HepG2 (cell line): Measurements from ENCODE around the gene TMEM240. TPM values are rescaled to one million over a fixed set of nuclear protein-coding genes. Genes with fewer than 3 reads are reported as not detected.

Source experiments
- ARHGAP35 ChIP-seq: sonication (generic); formaldehyde crosslinking; IDR thresholded peaks from 2 replicates; pipeline ENCODE4 v1.9.0; 2022; ENCODE audit warnings: mild to moderate bottlenecking, inconsistent platforms, moderate library complexity, missing genetic modification reagents, borderline replicate concordance
- CERS6 ChIP-seq: sonication (generic); formaldehyde crosslinking; IDR thresholded peaks from 2 replicates; pipeline ENCODE4 v1.5.0; 2020; ENCODE audit warnings: missing genetic modification reagents
- FOXC1 ChIP-seq: sonication (generic); formaldehyde crosslinking; IDR thresholded peaks from 2 replicates; pipeline ENCODE4 v1.8.0; 2022; ENCODE audit warnings: mild to moderate bottlenecking, missing genetic modification reagents, borderline replicate concordance
- JUN ChIP-seq: sonication (generic); formaldehyde crosslinking; IDR thresholded peaks from 2 replicates; pipeline ENCODE4 v1.4.0; 2020; ENCODE audit warnings: mild to moderate bottlenecking, missing genetic modification reagents
- MZF1 ChIP-seq: sonication (generic); formaldehyde crosslinking; IDR thresholded peaks from 2 replicates; pipeline ENCODE4 v1.8.1; 2023; ENCODE audit warnings: mild to moderate bottlenecking, missing genetic modification reagents, borderline replicate concordance
- NKX3-1 ChIP-seq: sonication (generic); formaldehyde crosslinking; IDR thresholded peaks from 2 replicates; pipeline ENCODE4 v1.5.0; 2020; ENCODE audit warnings: missing genetic modification reagents
- PCBP1 ChIP-seq: fragments of 200-400 bp; formaldehyde crosslinking; IDR thresholded peaks from 2 replicates; pipeline ENCODE4 v1.6.1; 2017; ENCODE audit warnings: mild to moderate bottlenecking, low read depth, low read length, borderline replicate concordance
- RCOR2 ChIP-seq: IDR thresholded peaks from 2 replicates; pipeline ENCODE4 v1.6.1; 2016; ENCODE audit warnings: missing biosample characterization, missing genetic modification reagents
- SALL1 ChIP-seq: sonication (generic); formaldehyde crosslinking; IDR thresholded peaks from 2 replicates; pipeline ENCODE4 v1.8.0; 2022; ENCODE audit warnings: mild to moderate bottlenecking, missing genetic modification reagents
- SMAD3 ChIP-seq: sonication (generic); formaldehyde crosslinking; IDR thresholded peaks from 2 replicates; pipeline ENCODE4 v1.4.0; 2020; ENCODE audit warnings: missing genetic modification reagents
- TAF15 ChIP-seq: fragments of 200-400 bp; formaldehyde crosslinking; IDR thresholded peaks from one replicate; pipeline ENCODE4 v1.6.1; 2018; ENCODE audit warnings: mild to moderate bottlenecking, low read depth, low read length; ENCODE audit not compliant: poor library complexity, severe bottlenecking
- THRA ChIP-seq: sonication (generic); formaldehyde crosslinking; IDR thresholded peaks from 2 replicates; pipeline ENCODE4 v1.4.0; 2020; ENCODE audit warnings: missing genetic modification reagents, borderline replicate concordance
- TP53 ChIP-seq: sonication (generic); formaldehyde crosslinking; conservative IDR thresholded peaks from 2 replicates; pipeline ENCODE4 v1.4.0; 2020; ENCODE audit warnings: missing genetic modification reagents
- ZBTB43 ChIP-seq: sonication (generic); formaldehyde crosslinking; conservative IDR thresholded peaks from 2 replicates; pipeline ENCODE4 v1.4.0; 2020; ENCODE audit warnings: missing genetic modification reagents
- ZNF263 ChIP-seq: sonication (generic); formaldehyde crosslinking; IDR thresholded peaks from 2 replicates; pipeline ENCODE4 v1.4.0; 2020; ENCODE audit warnings: missing genetic modification reagents
- ZNF264 ChIP-seq: sonication (generic); formaldehyde crosslinking; IDR thresholded peaks from 2 replicates; pipeline ENCODE4 v1.4.0; 2020; ENCODE audit warnings: missing genetic modification reagents
- ZNF343 ChIP-seq: sonication (generic); formaldehyde crosslinking; IDR thresholded peaks from 2 replicates; pipeline ENCODE4 v1.4.0; 2020; ENCODE audit warnings: mild to moderate bottlenecking, missing genetic modification reagents
- ZNF580 ChIP-seq: IDR thresholded peaks from 2 replicates; pipeline ENCODE4 v1.6.1; 2016; ENCODE audit warnings: low read depth, borderline replicate concordance
- polyA plus RNA-seq, 8 experiments: library from polyadenylated mRNA; depleted of rRNA in 3 of 8; stranded (reverse) in 7 of 8; unstranded in 1 of 8; fragments of >200 nt; fragmentation: Illumina TruSeq in 4 of 8; extraction: Trizol in 4 of 8; gene quantifications; 2 replicates each; pipeline versions ENCODE4 v1.2.1 to v1.2.3, GENCODE V29; 2011 to 2016; ENCODE audit warnings: low read depth in 4 of 8, missing spikeins in 1 of 8, mixed read lengths in 1 of 8; ENCODE audit not compliant: insufficient read depth in 1 of 8
- total RNA-seq, 5 experiments: library from RNA; depleted of rRNA; stranded (reverse); fragments of >200 nt; fragmentation: Illumina TruSeq; extraction: Trizol; gene quantifications; 2 replicates each; pipeline ENCODE4 v1.2.3, GENCODE V29; 2016; ENCODE audit warnings: low read depth in 1 of 5
- TF ChIP-seq, protein P1 (sequence below): sonication (generic); formaldehyde crosslinking; IDR thresholded peaks from 2 replicates; pipeline ENCODE4 v1.5.0; 2020; ENCODE audit warnings: missing genetic modification reagents
- TF ChIP-seq, protein P2 (sequence below): sonication (generic); formaldehyde crosslinking; IDR thresholded peaks from 2 replicates; pipeline ENCODE4 v1.5.0; 2020; ENCODE audit warnings: mild to moderate bottlenecking, missing genetic modification reagents

Gene TMEM240
- total and polyA plus RNA-seq, 2 of the 13 experiments (the other 11 are each of a cell fraction or from before 2014, with no cell fraction given) = 0.17 TPM; not detected in 1

DNA sequence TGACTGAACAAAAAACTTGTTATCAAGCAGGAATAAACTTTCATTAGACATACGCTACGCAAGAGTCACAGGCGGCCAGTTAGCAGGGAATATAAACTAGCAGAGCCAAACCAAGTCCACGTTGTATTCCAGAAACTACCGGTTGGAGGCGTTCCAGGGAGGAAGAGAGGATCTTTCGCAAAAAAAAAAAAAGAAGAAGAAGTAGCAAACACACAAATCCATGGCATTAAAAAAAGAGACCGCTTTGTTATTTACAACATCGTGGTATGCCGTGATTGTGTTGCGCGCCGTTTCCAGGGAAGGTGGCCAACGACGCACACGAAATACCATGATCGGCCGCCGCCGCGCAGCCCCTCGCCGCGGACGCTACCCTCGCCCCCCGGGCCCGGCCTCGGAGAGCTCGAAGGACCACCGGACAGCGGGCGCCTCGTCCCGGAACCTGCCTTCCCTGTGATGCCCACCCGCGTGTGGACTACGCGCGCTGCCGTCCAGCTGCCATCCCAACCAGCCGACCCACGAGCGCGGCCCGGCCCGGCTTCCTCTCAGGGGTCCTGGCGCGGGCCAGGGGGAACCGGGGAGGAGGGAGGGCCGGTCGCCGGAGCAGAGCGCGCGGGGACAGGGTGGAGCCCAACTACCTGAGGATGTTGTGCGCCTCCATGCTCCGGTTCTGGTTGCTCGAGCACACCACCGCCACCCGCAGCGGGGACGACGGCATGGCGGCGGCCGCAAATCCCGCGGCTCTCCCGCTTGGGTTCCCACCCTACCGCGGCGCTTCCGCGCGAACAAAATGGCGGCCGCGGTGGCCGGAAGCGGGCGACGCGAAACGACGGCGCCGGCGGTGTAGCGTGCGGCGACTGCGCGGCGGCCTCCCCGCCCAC, 33.7 kb upstream of the TMEM240 start (continued):
- TF ChIP-seq THRA (CRISPR knock-in tag) (no peak), NKX3-1 (CRISPR knock-in tag) (no peak), ARHGAP35 (no peak), TAF15 (no peak), JUN (no peak), ZNF264 (CRISPR knock-in tag) (no peak), ZNF263 (CRISPR knock-in tag) (no peak), SALL1 (CRISPR knock-in tag) (peak; percentile 22; the same call in 1 of the 2 replicates), RCOR2 (no peak), FOXC1 (CRISPR knock-in tag) (no peak; the same call in 1 of the 2 replicates), CERS6 (CRISPR knock-in tag) (no peak), PCBP1 (no peak), SMAD3 (CRISPR knock-in tag) (no peak), MZF1 (CRISPR knock-in tag) (no peak), ZNF580 (CRISPR knock-in tag) (no peak), TP53 (CRISPR knock-in tag) (no peak), ZNF343 (no peak; the same call in 1 of the 2 replicates), ZBTB43 (CRISPR knock-in tag) (no peak)
- TF ChIP-seq, protein P1, sequence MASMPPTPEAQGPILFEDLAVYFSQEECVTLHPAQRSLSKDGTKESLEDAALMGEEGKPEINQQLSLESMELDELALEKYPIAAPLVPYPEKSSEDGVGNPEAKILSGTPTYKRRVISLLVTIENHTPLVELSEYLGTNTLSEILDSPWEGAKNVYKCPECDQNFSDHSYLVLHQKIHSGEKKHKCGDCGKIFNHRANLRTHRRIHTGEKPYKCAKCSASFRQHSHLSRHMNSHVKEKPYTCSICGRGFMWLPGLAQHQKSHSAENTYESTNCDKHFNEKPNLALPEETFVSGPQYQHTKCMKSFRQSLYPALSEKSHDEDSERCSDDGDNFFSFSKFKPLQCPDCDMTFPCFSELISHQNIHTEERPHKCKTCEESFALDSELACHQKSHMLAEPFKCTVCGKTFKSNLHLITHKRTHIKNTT (CRISPR knock-in tag) = no peak
- TF ChIP-seq, protein P2, sequence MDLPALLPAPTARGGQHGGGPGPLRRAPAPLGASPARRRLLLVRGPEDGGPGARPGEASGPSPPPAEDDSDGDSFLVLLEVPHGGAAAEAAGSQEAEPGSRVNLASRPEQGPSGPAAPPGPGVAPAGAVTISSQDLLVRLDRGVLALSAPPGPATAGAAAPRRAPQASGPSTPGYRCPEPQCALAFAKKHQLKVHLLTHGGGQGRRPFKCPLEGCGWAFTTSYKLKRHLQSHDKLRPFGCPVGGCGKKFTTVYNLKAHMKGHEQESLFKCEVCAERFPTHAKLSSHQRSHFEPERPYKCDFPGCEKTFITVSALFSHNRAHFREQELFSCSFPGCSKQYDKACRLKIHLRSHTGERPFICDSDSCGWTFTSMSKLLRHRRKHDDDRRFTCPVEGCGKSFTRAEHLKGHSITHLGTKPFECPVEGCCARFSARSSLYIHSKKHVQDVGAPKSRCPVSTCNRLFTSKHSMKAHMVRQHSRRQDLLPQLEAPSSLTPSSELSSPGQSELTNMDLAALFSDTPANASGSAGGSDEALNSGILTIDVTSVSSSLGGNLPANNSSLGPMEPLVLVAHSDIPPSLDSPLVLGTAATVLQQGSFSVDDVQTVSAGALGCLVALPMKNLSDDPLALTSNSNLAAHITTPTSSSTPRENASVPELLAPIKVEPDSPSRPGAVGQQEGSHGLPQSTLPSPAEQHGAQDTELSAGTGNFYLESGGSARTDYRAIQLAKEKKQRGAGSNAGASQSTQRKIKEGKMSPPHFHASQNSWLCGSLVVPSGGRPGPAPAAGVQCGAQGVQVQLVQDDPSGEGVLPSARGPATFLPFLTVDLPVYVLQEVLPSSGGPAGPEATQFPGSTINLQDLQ (CRISPR knock-in tag) = no peak
